H1 (cell line): ENCODE data around the gene DOCK8. TPM values are rescaled to one million over a fixed set of nuclear protein-coding genes. Genes with fewer than 3 reads are reported as not detected.
"Not testable (repeated sequence)": the region's sequence is repeated elsewhere in the genome, so short reads cannot be mapped to it uniquely, and the experiment has no call there.

Experiments used
- CTCF ChIA-PET: fragments of 300-600 bp; sonication (Branson Sonifier 250); formaldehyde crosslinking; loops from one replicate; lab custom pipeline; 2021; ENCODE audit not compliant: partially characterized antibody; lab: Charles Lee
- POLR2A ChIA-PET: fragments of 300-600 bp; sonication (Branson Sonifier 250); formaldehyde crosslinking; loops from one replicate; lab custom pipeline; 2021; ENCODE audit warnings: inconsistent platforms; ENCODE audit not compliant: partially characterized antibody; lab: Charles Lee
- DNase-seq, 2 experiments: peaks; one replicate each; pipeline versions ENCODE4 v3.0.0 to v3.0.0-alpha.2; 2010 to 2022; ENCODE audit warnings: low spot score in 2 of 2, low read depth in 1 of 2, mixed read lengths in 1 of 2
- FAIRE-seq: peaks from 2 replicates; lab custom pipeline; 2011; peaks lifted over from hg19 to GRCh38; lab: Jason Lieb, UNC
- H2AFZ ChIP-seq: 2 replicates; pipeline ENCODE4 v1.8.1; 2012; ENCODE audit warnings: low read length, inconsistent platforms
- H2AK5ac ChIP-seq: 2 replicates; pipeline ENCODE4 v1.6.1; 2013; ENCODE audit warnings: low read depth, low read length
- H2BK120ac ChIP-seq: replicated peaks from 2 replicates; pipeline ENCODE3; 2013; ENCODE audit warnings: low read depth, low read length, inconsistent platforms
- H2BK12ac ChIP-seq: 2 replicates; pipeline ENCODE4 v1.6.1; 2013; ENCODE audit warnings: low read depth, low read length
- H2BK15ac ChIP-seq: 2 replicates; pipeline ENCODE4 v1.6.1; 2013; ENCODE audit warnings: low read length
- H2BK20ac ChIP-seq: 2 replicates; pipeline ENCODE4 v1.6.1; 2013; ENCODE audit warnings: low read length
- H2BK5ac ChIP-seq: 2 replicates; pipeline ENCODE4 v1.6.1; 2013; ENCODE audit warnings: low read depth, low read length
- H3K14ac ChIP-seq: 2 replicates; pipeline ENCODE4 v1.6.1; 2013; ENCODE audit warnings: inconsistent platforms; ENCODE audit not compliant: insufficient read length
- H3K18ac ChIP-seq: 2 replicates; pipeline ENCODE4 v1.6.1; 2013; ENCODE audit warnings: low read length; ENCODE audit errors: extremely low read depth
- H3K23ac ChIP-seq: 2 replicates; pipeline ENCODE4 v1.6.1; 2013; ENCODE audit warnings: inconsistent platforms; ENCODE audit not compliant: insufficient read length
- H3K23me2 ChIP-seq: 2 replicates; pipeline ENCODE4 v1.6.1; 2013; ENCODE audit warnings: low read depth, low read length
- H3K27ac ChIP-seq: 2 replicates; pipeline ENCODE4 v1.6.1; 2011; ENCODE audit warnings: low read depth, low read length, inconsistent platforms
- H3K27me3 ChIP-seq, 4 experiments: replicated peaks in 1 of 4; 1 replicate in 1 of 4; 2 replicates in 3 of 4; pipeline versions ENCODE4 v1.6.1 to v1.8.1; 2011 to 2013; ENCODE audit warnings: low read length in 3 of 4, mild to moderate bottlenecking in 3 of 4, inconsistent platforms in 2 of 4, mixed read lengths in 2 of 4, moderate library complexity in 1 of 4; ENCODE audit not compliant: control insufficient read depth in 3 of 4, insufficient read depth in 3 of 4; ENCODE audit errors: extremely low read depth in 1 of 4
- H3K36me3 ChIP-seq, 4 experiments: 2 replicates each; pipeline versions ENCODE4 v1.6.1 to v1.8.1; 2011 to 2013; ENCODE audit warnings: mild to moderate bottlenecking in 4 of 4, low read length in 3 of 4, moderate library complexity in 2 of 4, control low read depth in 1 of 4, inconsistent platforms in 1 of 4; ENCODE audit not compliant: insufficient read depth in 4 of 4, control insufficient read depth in 2 of 4
- H3K4ac ChIP-seq: replicated peaks from 2 replicates; pipeline ENCODE3; 2013; ENCODE audit warnings: low read length, low read depth, mixed read lengths, inconsistent platforms; ENCODE audit not compliant: insufficient read length
- H3K4me1 ChIP-seq, 4 experiments: replicated peaks in 1 of 4; 1 replicate in 1 of 4; 2 replicates in 3 of 4; pipeline versions ENCODE4 v1.6.1 to v1.8.1; 2011 to 2013; ENCODE audit warnings: low read length in 3 of 4, inconsistent platforms in 2 of 4, mixed read lengths in 1 of 4; ENCODE audit not compliant: insufficient read depth in 4 of 4, control insufficient read depth in 3 of 4
- H3K4me2 ChIP-seq, 2 experiments: 2 replicates each; pipeline versions ENCODE4 v1.6.1 to v1.8.1; 2011 to 2013; ENCODE audit warnings: low read depth in 2 of 2, low read length in 2 of 2, control low read depth in 1 of 2, inconsistent platforms in 1 of 2, mild to moderate bottlenecking in 1 of 2; ENCODE audit not compliant: insufficient read depth in 1 of 2
- H3K4me3 ChIP-seq, 4 experiments: fragments of 200-600, 300-600 bp in 1 of 4; sonication (generic), shearing (Covaris generic), sonication (Bioruptor Twin) in 1 of 4; 2 replicates each; pipeline versions ENCODE4 v1.5.1 to v1.8.1; 2011 to 2016; ENCODE audit warnings: low read length in 4 of 4, low read depth in 3 of 4, control low read depth in 2 of 4, inconsistent platforms in 2 of 4, mild to moderate bottlenecking in 2 of 4, mixed read lengths in 1 of 4, moderate library complexity in 1 of 4; ENCODE audit not compliant: insufficient read depth in 2 of 4; ENCODE audit errors: extremely low read depth in 1 of 4
- H3K56ac ChIP-seq: replicated peaks from 2 replicates; pipeline ENCODE3; 2013; ENCODE audit warnings: low read depth, mild to moderate bottlenecking, mixed read lengths, low read length, inconsistent platforms; ENCODE audit not compliant: insufficient read length
- H3K79me1 ChIP-seq: 2 replicates; pipeline ENCODE4 v1.6.1; 2013; ENCODE audit warnings: low read depth, low read length, control low read depth
- H3K79me2 ChIP-seq, 2 experiments: 2 replicates each; pipeline versions ENCODE4 v1.6.1 to v1.8.1; 2012 to 2013; ENCODE audit warnings: low read length in 2 of 2, mild to moderate bottlenecking in 2 of 2, inconsistent platforms in 1 of 2; ENCODE audit not compliant: insufficient read depth in 2 of 2, control insufficient read depth in 1 of 2
- H3K9ac ChIP-seq, 4 experiments: replicated peaks in 1 of 4; 1 replicate in 1 of 4; 2 replicates in 3 of 4; pipeline versions ENCODE4 v1.6.1 to v1.8.1; 2011 to 2013; ENCODE audit warnings: low read depth in 3 of 4, low read length in 3 of 4, control low read depth in 2 of 4, mild to moderate bottlenecking in 2 of 4, moderate library complexity in 2 of 4, inconsistent platforms in 1 of 4; ENCODE audit errors: extremely low read depth in 1 of 4
- H3K9me3 ChIP-seq, 2 experiments: 2 replicates each; pipeline versions ENCODE4 v1.6.1 to v1.8.1; 2012 to 2013; ENCODE audit warnings: mild to moderate bottlenecking in 2 of 2, moderate library complexity in 2 of 2, control low read depth in 1 of 2, inconsistent platforms in 1 of 2, low read depth in 1 of 2, low read length in 1 of 2, mixed read lengths in 1 of 2; ENCODE audit not compliant: insufficient read depth in 2 of 2
- H4K20me1 ChIP-seq, 2 experiments: replicated peaks in 1 of 2; 2 replicates each; pipeline versions ENCODE3 to v1.8.1; 2011 to 2013; ENCODE audit warnings: inconsistent platforms in 2 of 2, low read length in 2 of 2, mild to moderate bottlenecking in 1 of 2; ENCODE audit not compliant: insufficient read depth in 2 of 2, control insufficient read depth in 1 of 2
- H4K5ac ChIP-seq: 2 replicates; pipeline ENCODE4 v1.6.1; 2013; ENCODE audit warnings: low read length, low read depth, mixed read lengths, inconsistent platforms; ENCODE audit not compliant: insufficient read length
- H4K8ac ChIP-seq: 2 replicates; pipeline ENCODE4 v1.8.0; 2013; ENCODE audit warnings: mild to moderate bottlenecking, moderate library complexity, low read length, inconsistent platforms; ENCODE audit not compliant: insufficient read depth; ENCODE audit errors: extremely low read depth
- H4K91ac ChIP-seq: replicated peaks from 2 replicates; pipeline ENCODE3; 2013; ENCODE audit warnings: low read length, mixed read lengths, inconsistent platforms; ENCODE audit not compliant: insufficient read length
- WGBS, 2 experiments: shearing (Covaris generic) in 1 of 2; methylation state at CpG; one replicate each; pipeline versions ENCODE4 v1.1.6 to v1.1.7; 2013 to 2015; ENCODE audit warnings: low lambda C conversion rate in 2 of 2, mixed read lengths in 2 of 2, inconsistent platforms in 1 of 2, low coverage in 1 of 2, missing lambda C conversion rate in 1 of 2; ENCODE audit not compliant: insufficient replicate concordance in 2 of 2, insufficient coverage in 1 of 2, insufficient read length in 1 of 2; ENCODE audit errors: extremely low coverage in 1 of 2, missing lambda C conversion rate in 1 of 2; 5-methylcytosine and 5-hydroxymethylcytosine counted together
- polyA plus RNA-seq, 7 experiments: library from polyadenylated mRNA; depleted of rRNA in 3 of 7; stranded (reverse) in 5 of 7; unstranded in 2 of 7; fragments of >200 nt in 5 of 7; fragments of 200-250 nt in 2 of 7; gene quantifications; 1 replicate in 5 of 7; 2 replicates in 1 of 7; 4 replicates in 1 of 7; pipeline versions ENCODE4 v1.2.1 to v1.2.3, GENCODE V29; 2011 to 2013; ENCODE audit warnings: missing spikeins in 2 of 7, mixed read lengths in 2 of 7
- total RNA-seq: library from RNA; stranded (reverse); fragmentation: NEBNext Ultra II Directional; extraction: Animal tissue kit (Norgen Biotek cat#: 25700); gene quantifications from 2 replicates; pipeline ENCODE4 v1.2.1, GENCODE V29; 2021

DOCK8 gene
- total and polyA plus RNA-seq, 2 of the 8 experiments (the other 6 are each of a cell fraction or from before 2014, with no cell fraction given): 0.57 to 2.0 TPM

- not testable (repeated sequence) for H4K5ac ChIP-seq, H3K9ac ChIP-seq, H3K56ac ChIP-seq, H3K18ac ChIP-seq, H3K14ac ChIP-seq, H3K79me2 ChIP-seq, H4K91ac ChIP-seq, H3K27ac ChIP-seq, H3K9me3 ChIP-seq, H2BK120ac ChIP-seq, H4K8ac ChIP-seq, H3K23ac ChIP-seq, H2BK12ac ChIP-seq, H2AK5ac ChIP-seq, H2BK20ac ChIP-seq, H3K4me1 ChIP-seq, H3K23me2 ChIP-seq, H2BK15ac ChIP-seq, H3K36me3 ChIP-seq, H3K4ac ChIP-seq, FAIRE-seq, H3K79me1 ChIP-seq, H4K20me1 ChIP-seq, H2BK5ac ChIP-seq, DNase-seq
- H3K27me3 ChIP-seq: peaks cover 0 to 27% (median 18%) of the 10 kb centered on the region in 4 experiments; a peak in 6 of 7 replicates
- H3K4me3 ChIP-seq: peak overlapping the region in 3 of 4 experiments; percentile 61 to 71 (median 62); a peak in 4 of 8 replicates
- CTCF ChIA-PET: interaction anchor here (1.1 kb wide), 2 partner anchors 94 to 100 kb away, joined by 3 to 4 read pairs; no protein-coding TSS in a partner anchor
- peak overlapping the region; percentile 71 to 88 for H3K4me2 ChIP-seq
- POLR2A ChIA-PET: interaction anchor here (1.4 kb wide), 1 partner anchor 9 kb away, joined by 5 read pairs; no protein-coding TSS in a partner anchor
- 0 out of 2 replicates have a peak overlapping the region, but pooled peaks have one; percentile 36 for H2AFZ ChIP-seq
- WGBS, 2 experiments: 88% methylated on average over 24 of the region's 24 CpGs; no CpG with 5 or more reads in 1 of the 2 experiments
These were observed 764 bp upstream of the DOCK8 start for GRCh38 chr9:213901-214300.
